Measurements from ENCODE around the gene FAM200A. TPM values are rescaled to one million over a fixed set of nuclear protein-coding genes. Genes with fewer than 3 reads are reported as not detected.
"Not testable (repeated sequence)": the region's sequence is repeated elsewhere in the genome, so short reads cannot be mapped to it uniquely, and the experiment has no call there.

Gene FAM200A
- total RNA-seq, 1 experiment from 2014 or later, result 4.7 TPM

DNA sequence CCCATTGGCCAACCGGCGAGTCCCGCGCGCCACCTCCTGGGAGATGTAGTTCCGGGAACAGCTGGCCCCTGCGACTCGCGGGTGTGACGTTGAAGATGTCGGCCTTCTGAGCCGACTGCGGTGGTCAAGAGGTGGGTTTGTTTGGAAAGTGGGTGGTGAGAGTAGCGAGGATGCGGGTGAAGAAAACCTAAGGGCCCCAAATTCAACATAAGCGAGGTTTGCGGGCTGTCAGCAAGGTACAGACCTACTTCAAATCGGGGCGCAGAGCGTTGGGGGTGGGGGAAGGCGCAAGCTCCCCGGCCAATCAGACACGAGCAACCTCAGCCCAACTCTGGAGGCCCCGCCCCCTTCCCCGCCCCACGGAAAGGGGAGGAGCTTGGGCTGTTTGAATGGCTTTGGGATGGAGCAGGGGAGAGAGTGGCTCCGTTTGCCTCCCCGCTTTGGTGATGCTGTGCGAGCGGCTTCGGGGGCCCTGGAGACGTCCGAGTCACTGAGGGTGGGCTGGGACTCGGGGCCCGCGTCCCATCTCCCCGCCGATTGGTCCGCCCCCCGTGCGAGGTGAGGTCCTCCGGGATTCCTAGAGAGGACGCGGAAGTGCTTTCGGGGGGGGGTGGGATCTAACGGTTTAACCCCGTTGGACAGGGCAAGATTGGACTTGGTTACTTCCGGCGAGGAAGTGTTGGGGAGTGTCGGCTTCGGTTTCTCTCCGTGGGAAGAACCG lies 47.2 kb downstream of the FAM200A start, which contains the start of gene ZKSCAN5 (continued):
- TF ChIP-seq CTCF (IDR thresholded peaks at IDR 0.05 in 2 of 3, conservative IDR thresholded peaks at IDR 0.05 in 1 of 3; ENCODE audit: borderline replicate concordance in 1 of 3, insufficient read depth in 1 of 3, low read depth in 2 of 3, low read length in 2 of 3) (no peak), SIN3A (IDR thresholded peaks at IDR 0.05; ENCODE audit: low read depth) (no peak), SP1 (IDR thresholded peaks at IDR 0.05; ENCODE audit: low read depth) (no peak), ATF3 (IDR thresholded peaks at IDR 0.05) (no peak)

DNA sequence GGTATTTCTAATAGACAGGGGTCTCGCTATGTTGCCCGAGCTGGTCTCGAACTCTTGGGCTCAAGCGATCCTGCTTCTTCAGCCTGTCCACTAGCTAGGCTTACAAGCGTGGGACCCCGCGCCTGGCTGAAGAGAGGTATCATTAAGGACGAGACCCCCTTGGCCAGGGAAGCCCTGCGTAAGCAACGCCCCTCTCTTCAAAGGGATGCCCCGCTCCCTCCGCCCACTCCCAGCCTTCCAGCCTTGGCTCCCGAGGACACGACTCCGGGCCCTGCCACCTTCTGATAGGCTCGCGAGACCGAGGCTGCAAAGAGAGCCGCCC lies 47.7 kb downstream of the FAM200A start:
- H3K9ac ChIP-seq (ENCODE audit: low read length), result peak overlapping the region; percentile 68; the same call in 1 of the 2 replicates

DNA sequence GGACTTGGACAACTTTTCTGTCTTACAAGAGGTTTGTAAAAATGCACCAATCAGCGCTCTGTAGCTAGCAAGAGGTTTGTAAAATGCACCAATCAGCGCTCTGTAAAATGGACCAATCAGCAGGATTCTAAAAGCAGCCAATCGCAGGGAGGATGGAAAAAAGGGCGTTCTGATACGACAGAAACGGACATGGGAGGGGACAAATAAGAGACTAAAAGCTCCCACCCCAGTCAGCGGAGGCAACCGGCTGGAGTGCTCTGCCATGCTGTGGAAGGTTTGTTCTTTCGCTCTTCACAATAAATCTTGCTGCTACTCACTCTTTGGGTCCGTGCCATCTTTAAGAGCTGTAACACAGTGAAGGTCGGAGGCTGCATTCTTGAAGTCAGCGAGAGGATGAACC lies 50.7 kb downstream of the FAM200A start:
- POLR2A ChIA-PET, result interaction anchor here (1.2 kb wide), 1 partner anchor 57 kb away, joined by 3 read pairs; the partner anchor contains the start of gene ZNF655
- H3K27ac ChIP-seq (ENCODE audit: low read depth, low read length); RAD21 ChIA-PET (ENCODE audit: low non-redundant PET in 1 of 2, low total read pairs in 2 of 2, uncharacterized antibody in 2 of 2, unreplicated experiment in 2 of 2); H3K9me2 ChIP-seq (ENCODE audit: insufficient read depth); DNase-seq (ENCODE audit: low read depth, low spot score); H2AFZ ChIP-seq (ENCODE audit: low read depth, low read length, poor library complexity, severe bottlenecking); H4K20me1 ChIP-seq (ENCODE audit: insufficient read depth); H3K27me3 ChIP-seq (ENCODE audit: insufficient read depth, low read length); BruUV-seq (replicated peaks); H3K9ac ChIP-seq (ENCODE audit: low read length); H3K36me3 ChIP-seq (ENCODE audit: control insufficient read depth in 1 of 2, insufficient read depth in 2 of 2, low read length in 2 of 2); H3K9me3 ChIP-seq (ENCODE audit: control insufficient read depth in 1 of 2, insufficient read depth in 1 of 2, low read depth in 1 of 2, low read length in 2 of 2); CTCF ChIA-PET; ATAC-seq: not testable (repeated sequence)
- Histone ChIP-seq H3K79me2 (ENCODE audit: insufficient read depth, low read length) (peaks cover 48% of the 10 kb centered on the region), H3K4me1 (ENCODE audit: control insufficient read depth in 1 of 2, insufficient read depth in 2 of 2, low read length in 2 of 2) (peaks cover 19 to 30% of the 10 kb centered on the region in 2 experiments), H3K4me2 (ENCODE audit: low read length) (peak overlapping the region; percentile 84), H3K4me3 (replicated peaks in 1 of 2; ENCODE audit: low read depth in 1 of 2, low read length in 2 of 2) (peak overlapping the region in 1 of 2 experiments; percentile 92; a peak in 3 of 4 replicates)
- intact Hi-C loops (cut with micrococcal nuclease), result loop anchor here (2.0 to 5.0 kb wide), 2 partner anchors 28 to 116 kb away; partner anchors contain the start of genes ZNF789 and ZSCAN25

More for the DNA sequence above, 47.7 kb downstream of the FAM200A start:
- BruUV-seq (replicated peaks), result no TSS peak
- ChIA-PET CTCF (interaction anchor here (1.0 kb wide), 1 partner anchor 21 kb away, joined by 5 read pairs; no protein-coding TSS in a partner anchor), RAD21 (ENCODE audit: low non-redundant PET in 1 of 2, low total read pairs in 2 of 2, uncharacterized antibody in 2 of 2, unreplicated experiment in 2 of 2) (no interaction called here), POLR2A (interaction anchor here (0.7 to 1.7 kb wide), 9 partner anchors 17 to 112 kb away, joined by 3 to 8 read pairs (median 5); partner anchors contain the start of genes BUD31, FAM200A, PDAP1 and ZNF655)
- ATAC-seq (peak; percentile 86), DNase-seq (ENCODE audit: low read depth, low spot score) (peak; percentile 93)
- Histone ChIP-seq H3K4me2 (ENCODE audit: low read length) (peak overlapping the region; percentile 92), H3K4me3 (replicated peaks in 1 of 2; ENCODE audit: low read depth in 1 of 2, low read length in 2 of 2) (peak overlapping the region; percentile 87 to 95), H3K9me3 (ENCODE audit: control insufficient read depth in 1 of 2, insufficient read depth in 1 of 2, low read depth in 1 of 2, low read length in 2 of 2) (no peaks in the 10 kb centered on the region), H3K27ac (ENCODE audit: low read depth, low read length) (peak overlapping the region; percentile 82), H2AFZ (ENCODE audit: low read depth, low read length, poor library complexity, severe bottlenecking) (no peak overlapping the region), H4K20me1 (ENCODE audit: insufficient read depth) (no peaks in the 10 kb centered on the region), H3K36me3 (ENCODE audit: control insufficient read depth in 1 of 2, insufficient read depth in 2 of 2, low read length in 2 of 2) (no peaks in the 10 kb centered on the region; a peak in 1 of 4 replicates), H3K79me2 (ENCODE audit: insufficient read depth, low read length) (peaks cover 32% of the 10 kb centered on the region), H3K4me1 (ENCODE audit: control insufficient read depth in 1 of 2, insufficient read depth in 2 of 2, low read length in 2 of 2) (peaks cover 11 to 23% of the 10 kb centered on the region in 2 experiments; a peak in 3 of 4 replicates), H3K27me3 (ENCODE audit: insufficient read depth, low read length) (no peaks in the 10 kb centered on the region), H3K9me2 (ENCODE audit: insufficient read depth) (no peaks in the 10 kb centered on the region)
- intact Hi-C loops (cut with micrococcal nuclease), result loop anchor here (2.0 to 5.0 kb wide), 2 partner anchors 49 to 113 kb away; partner anchors contain the start of genes FAM200A and ZSCAN25
- TF ChIP-seq TCF7L2 (IDR thresholded peaks at IDR 0.05; ENCODE audit: borderline replicate concordance, extremely low read depth, insufficient read depth, insufficient read length), result peak; percentile 96
- TF ChIP-seq, protein P1, sequence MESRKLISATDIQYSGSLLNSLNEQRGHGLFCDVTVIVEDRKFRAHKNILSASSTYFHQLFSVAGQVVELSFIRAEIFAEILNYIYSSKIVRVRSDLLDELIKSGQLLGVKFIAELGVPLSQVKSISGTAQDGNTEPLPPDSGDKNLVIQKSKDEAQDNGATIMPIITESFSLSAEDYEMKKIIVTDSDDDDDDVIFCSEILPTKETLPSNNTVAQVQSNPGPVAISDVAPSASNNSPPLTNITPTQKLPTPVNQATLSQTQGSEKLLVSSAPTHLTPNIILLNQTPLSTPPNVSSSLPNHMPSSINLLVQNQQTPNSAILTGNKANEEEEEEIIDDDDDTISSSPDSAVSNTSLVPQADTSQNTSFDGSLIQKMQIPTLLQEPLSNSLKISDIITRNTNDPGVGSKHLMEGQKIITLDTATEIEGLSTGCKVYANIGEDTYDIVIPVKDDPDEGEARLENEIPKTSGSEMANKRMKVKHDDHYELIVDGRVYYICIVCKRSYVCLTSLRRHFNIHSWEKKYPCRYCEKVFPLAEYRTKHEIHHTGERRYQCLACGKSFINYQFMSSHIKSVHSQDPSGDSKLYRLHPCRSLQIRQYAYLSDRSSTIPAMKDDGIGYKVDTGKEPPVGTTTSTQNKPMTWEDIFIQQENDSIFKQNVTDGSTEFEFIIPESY (IDR thresholded peaks at IDR 0.05; ENCODE audit: extremely low read depth, insufficient replicate concordance, low read length), result no peak

Measured in HCT116 (cell line).